GM19238 (cell line): ENCODE measurements around the gene SCN4A.
"Not testable (repeated sequence)": the region's sequence is repeated elsewhere in the genome, so short reads cannot be mapped to it uniquely, and the experiment has no call there.

Experiments
- DNase-seq: peaks from one replicate; pipeline ENCODE4 v3.0.0; 2011; ENCODE audit warnings: low spot score; ENCODE audit not compliant: insufficient read length

Gene SCN4A

DNA sequence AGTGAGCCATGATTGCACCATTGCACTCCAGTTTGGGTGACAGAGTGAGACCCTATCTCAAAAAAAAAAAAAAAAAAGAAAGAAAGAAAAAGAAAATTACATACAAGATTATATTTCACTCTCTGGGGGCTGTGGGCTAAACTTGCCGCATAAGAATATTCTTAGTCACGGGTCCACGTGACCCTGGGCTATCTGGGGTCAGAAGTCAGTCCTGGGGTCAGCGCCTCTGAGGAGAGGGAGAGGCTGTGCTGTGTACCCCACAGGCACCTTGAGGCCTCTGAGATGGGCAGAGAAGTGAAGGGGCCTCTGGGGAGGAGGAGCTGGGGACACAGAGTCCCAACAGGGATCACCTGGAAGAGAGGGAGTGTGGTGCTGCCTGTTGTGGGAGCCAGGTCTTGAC, 34.8 kb downstream of the SCN4A start:
- DNase-seq: no peak

GRCh38 chr17:63937319-63937718, 35.4 kb downstream of the SCN4A start:
- DNase-seq: no peak

DNA sequence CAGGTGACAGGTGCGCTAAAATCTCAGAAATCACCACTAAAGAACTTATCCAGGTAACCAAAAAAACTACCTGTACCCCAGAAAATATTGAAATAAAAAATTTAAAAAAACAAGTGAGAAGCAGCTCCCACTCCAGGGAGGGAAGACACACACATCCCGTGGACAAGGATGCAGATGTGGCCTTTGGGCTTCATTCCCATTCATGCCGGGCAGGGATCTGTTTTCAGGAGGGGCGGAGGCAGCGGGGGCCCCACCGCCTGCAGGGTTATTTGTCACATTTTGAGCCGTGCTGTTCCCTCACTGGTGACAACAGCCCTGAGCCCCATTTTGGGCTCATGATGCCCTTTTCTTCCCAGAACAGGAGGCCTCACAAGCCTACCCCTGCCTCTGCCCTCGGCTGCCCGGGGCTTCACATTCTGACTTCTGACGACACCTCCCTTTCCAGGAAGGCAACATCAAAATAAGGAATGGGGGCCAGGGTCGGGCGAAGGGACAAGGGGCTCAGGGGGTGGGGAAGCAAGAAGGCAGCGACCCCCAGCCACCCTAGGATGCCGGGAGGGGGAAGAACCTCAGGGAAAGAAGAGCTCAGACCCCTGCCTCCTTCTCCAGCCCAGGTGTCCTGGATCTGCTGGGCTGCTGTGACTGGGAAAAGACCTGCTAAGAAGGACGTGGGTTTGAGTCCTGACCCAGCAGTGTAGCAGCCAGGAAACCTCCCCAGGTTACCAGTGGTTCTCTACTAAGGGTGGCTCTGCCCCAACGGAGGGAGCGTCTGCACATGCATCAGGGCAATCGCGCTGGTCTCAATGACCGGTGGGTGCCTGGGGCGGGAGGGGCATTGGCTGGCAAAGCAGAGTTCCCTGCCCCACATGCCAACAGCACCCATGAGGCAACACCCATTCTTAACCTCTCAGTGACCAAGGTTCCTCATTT, 38.3 kb downstream of the SCN4A start:
- DNase-seq: no peak

GRCh38 chr17:63933598-63933997, 39.1 kb downstream of the SCN4A start:
- no peak for DNase-seq

DNA sequence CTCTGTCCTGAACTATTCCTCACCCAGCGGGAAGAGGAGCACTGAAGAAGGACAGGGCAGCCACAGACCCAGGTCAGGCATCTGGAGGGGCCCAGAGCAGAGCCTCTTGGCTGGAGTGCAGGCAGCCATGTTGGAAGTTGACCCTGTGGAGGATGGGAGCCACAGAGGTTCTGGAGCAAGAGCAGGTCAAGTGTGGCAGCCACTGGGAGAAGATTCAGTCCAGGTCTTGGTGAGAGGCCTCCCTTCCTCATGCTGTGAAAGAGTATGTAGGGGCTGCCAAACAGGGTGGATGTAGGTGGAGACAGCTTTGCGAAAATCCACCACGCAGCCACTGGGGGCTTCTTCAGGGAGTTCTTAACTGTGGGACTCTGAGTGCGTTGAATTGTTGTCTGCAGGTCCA, 40.0 kb downstream of the SCN4A start:
- DNase-seq: no peak

DNA sequence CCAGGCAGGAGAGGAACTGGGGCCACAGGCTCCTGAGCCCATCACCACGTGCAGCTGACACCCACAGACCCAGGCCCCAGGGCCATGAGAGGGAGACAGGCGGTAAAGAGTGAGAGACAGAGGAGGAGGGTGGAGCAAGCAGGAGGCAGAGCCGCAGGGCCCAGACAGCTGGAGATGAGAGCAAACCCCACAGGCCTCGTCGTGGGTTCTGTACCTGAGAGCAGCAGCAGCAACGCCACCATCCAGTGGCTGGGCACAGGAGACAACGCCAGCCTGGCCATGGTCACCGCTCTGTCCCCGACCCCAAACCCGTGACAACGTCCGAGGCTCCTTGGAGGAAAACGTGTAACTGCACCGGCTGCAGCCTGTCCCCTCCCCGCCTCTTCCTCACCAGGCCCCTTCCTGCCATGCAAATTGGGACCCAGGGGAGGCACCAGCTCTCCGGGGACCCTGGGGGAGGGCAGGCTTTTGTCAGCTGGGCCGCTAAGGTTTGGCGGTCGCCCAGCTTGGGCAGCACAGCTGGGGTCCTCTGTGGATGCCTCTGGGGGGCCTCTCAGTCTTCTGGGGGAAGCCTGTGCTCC, 40.6 kb downstream of the SCN4A start, which contains the start of gene CD79B:
Gene CD79B (minus strand): TSS at position 351 of the 581 bp plus-strand sequence. CDS start 70 bp downstream, at position 281.
- peak; percentile 97 for DNase-seq

- peak; percentile 84 for DNase-seq
Observed at GRCh38 chr17:63930951-63931575, 41.7 kb downstream of the SCN4A start.

DNA sequence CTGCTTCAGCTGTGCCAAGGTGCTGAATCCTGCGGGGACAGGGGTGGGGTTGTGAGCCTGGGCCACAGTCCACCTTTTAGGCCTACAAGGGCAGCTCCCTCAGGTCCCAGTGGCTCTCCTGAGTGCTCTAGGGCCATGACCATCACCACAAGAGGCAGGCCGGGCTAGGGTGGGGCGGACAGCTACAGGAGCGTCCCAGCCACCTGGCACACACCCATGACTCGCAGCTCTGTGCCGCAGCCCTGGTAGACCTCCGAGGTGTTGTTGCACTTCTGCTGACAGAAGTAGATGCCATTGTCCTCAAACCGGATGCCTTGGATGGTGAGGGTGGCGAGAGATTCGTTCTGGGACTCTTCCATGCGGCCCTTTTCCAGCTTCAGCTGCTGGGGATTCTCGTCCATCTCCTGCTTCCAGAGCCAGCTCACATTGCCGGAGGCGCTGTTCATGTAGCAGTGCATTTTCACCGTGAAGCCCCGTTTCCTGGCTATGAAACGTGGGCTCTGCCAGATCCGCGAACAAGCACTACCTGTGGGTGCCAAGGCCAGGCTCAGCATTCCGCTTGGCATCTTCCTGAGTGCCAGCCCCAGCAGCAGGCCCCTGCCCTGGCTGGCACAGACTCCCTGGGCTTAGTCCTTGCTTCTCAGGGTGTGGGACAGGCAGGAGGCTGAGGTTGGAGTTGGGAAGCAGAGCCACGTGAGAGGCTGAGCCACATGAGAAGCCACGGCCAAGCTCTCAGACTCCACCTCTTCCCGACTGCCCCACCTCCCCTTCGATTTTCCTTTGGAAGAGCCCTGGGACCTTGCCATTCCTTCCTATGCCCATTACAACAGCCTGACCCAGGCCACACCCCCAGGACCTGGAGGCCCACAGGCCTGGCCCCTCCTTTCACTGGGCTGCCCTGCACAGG, 42.6 kb downstream of the SCN4A start:
- DNase-seq: no peak

DNA sequence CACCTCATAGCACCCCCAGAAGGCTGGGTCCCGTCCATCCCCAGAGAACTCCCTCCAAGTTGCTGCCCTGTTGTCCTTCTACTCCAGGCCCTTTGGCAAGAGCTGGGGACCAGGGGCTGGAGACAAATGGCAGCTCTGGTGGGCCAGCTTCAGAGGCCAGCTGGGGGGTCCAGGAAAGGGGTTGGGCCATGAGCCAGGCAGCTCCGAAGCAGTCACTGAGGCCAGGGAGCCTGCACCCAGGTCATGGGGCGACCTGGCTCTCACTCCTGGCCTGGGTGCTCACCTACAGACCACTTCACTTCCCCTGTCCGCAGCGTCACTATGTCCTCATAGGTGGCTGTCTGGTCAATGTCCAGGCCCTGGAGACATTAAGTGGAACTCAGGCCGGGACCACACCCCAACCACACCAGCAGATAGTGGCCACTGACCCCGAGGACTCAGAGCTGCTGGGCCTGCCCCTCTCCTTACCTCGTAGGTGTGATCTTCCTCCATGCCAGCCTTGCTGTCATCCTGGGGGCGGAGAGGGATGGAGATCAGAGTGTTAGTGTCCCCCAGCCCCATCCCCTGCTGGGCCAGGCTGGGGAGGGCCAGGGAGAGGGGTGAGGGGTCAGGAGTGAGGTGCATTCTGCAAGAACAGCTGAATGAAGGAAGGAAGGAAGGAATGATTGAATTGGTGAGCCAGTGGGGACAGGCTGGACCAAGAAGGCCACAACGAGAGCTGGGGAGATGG, 43.6 kb downstream of the SCN4A start:
- DNase-seq: no peak

GRCh38 chr17:63928172-63928666, 44.5 kb downstream of the SCN4A start:
- DNase-seq: no peak

- DNase-seq: no peak
Observed at GRCh38 chr17:63927464-63928171, 45.1 kb downstream of the SCN4A start.

DNA sequence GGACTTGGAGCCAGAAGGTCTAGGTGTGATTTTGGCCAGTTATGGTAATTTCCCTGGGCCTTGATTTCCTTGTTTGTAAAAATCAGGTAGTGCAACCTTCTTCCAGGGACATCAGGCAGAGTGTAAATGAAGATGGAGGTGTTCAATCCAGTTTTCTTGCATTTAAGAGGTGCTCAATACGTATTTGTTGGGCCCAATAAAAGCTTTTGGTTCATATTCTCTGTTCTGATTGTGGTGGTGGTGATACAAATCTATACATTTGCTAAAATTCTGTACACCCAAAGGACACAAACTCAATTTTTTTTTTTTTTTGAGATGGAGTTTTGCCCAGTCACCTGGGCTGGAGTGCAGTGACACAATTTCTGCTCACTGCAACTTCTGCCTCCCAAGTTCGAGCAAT, 46.6 kb downstream of the SCN4A start:
- DNase-seq: no peak

DNA sequence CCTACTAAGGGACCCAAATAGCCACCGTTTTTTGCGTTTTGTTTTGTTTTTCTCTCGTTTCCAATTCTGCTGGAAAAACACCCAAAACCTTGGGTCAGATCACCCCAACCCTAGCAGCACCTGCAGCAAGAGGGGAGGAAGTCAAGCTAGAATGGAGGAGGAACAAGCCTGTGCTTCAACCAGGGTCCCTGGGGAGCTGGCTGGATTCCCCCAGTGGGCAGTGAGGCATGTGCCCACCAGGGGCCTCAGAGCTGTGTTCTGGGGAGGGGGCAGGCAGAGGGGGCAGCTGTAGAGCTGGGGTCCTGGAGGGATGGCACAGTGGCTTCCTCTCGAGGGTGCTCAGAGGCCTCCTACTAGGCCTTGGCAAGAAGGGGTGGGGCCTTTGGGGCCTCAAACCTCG, 47.1 kb downstream of the SCN4A start:
- DNase-seq: no peak

DNA sequence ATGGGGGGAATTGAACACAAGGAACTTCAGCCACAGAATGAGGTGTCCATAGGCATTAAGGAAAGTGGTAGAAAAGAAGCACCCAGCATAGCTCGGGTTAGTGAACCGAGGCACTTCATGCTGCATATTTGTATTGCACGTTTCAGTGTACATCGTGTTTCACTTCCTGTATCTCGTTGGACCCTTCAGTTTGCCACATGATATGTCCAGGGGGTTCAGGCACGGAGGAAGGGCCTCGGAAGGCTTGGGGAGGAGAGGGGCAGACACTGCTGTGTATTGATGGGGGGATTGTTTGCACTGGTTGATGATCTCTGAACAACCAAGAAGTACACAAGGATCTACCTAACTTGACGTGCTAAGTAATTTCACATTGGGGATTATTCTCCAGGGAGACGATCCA, 50.3 kb downstream of the SCN4A start:
- not testable (repeated sequence) for DNase-seq

DNA sequence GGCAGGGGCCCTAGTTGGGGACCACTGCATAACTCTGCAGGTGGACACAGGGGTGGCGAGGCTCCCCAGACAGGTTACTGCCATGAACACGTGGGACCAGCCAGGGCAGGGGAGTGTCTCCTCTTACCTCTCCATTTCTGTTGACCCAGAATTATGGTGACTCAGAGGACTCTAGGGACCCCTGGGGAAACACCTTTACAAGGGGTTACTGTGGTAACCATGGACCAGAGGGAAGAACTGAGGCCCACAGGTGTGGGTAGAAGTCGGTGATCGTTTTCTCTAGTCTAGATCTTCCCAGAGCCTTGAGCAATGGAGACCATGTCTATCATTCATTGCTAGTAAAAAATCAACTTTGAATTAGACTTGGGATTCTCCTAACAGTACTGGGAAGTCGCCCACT, 51.9 kb downstream of the SCN4A start:
- not testable (repeated sequence) for DNase-seq

GRCh38 chr17:63920050-63920449, 52.7 kb downstream of the SCN4A start:
- not testable (repeated sequence) for DNase-seq

GRCh38 chr17:63919311-63919723, 53.4 kb downstream of the SCN4A start:
- peak; percentile 78 for DNase-seq

GRCh38 chr17:63918789-63919305, 53.9 kb downstream of the SCN4A start, which contains the start of gene GH1:
Gene GH1 (minus strand): TSS chr17:63918839. CDS start chr17:63918776, 63 bp downstream.
- DNase-seq: not testable (repeated sequence)

GRCh38 chr17:63918305-63918704, 54.4 kb downstream of the SCN4A start:
- DNase-seq: no peak
